Measurements from ENCODE around the gene MTX3. TPM values are rescaled to one million over a fixed set of nuclear protein-coding genes. Genes with fewer than 3 reads are reported as not detected.

The MTX3 gene
- 14.5 and 17.5 TPM in 2 replicates for total RNA-seq

GRCh38 chr5:79990598-79991507, at the start of gene MTX3:
Gene MTX3 (minus strand): TSS chr5:79991262. CDS start chr5:79991238, 24 bp downstream.

GRCh38 chr5:80034962-80035821, 44.1 kb upstream of the MTX3 start, which contains the start of gene THBS4:
Gene THBS4 (plus strand): TSS chr5:80035348. CDS start chr5:80035538, 190 bp downstream.

Other genes with a start within 250 kb of the MTX3 start
- gene THBS4, start 44.1 kb upstream of the MTX3 start, total RNA-seq = 0.63 and 2.1 TPM in 2 replicates